PC-9 (cell line): ENCODE data around the gene LRRC8A. TPM values are rescaled to one million over a fixed set of nuclear protein-coding genes. Genes with fewer than 3 reads are reported as not detected.
"Not testable (repeated sequence)": the region's sequence is repeated elsewhere in the genome, so short reads cannot be mapped to it uniquely, and the experiment has no call there.

ENCODE experiments used
- BruUV-seq: library from RNA; stranded (reverse); fragments of 400-500 nt; replicated peaks from 2 replicates; lab custom pipeline; 2021; lab: Mats Ljungman, UMichigan
- CTCF ChIA-PET: fragments of 300-600 bp; sonication (Branson Sonifier 250); formaldehyde crosslinking; loops from one replicate; lab custom pipeline; 2022; ENCODE audit warnings: antibody characterized with exemption; lab: Charles Lee
- POLR2A ChIA-PET: fragments of 300-600 bp; sonication (Branson Sonifier 250); formaldehyde crosslinking; loops from one replicate; lab custom pipeline; 2022; ENCODE audit warnings: antibody characterized with exemption; ENCODE audit not compliant: unreplicated experiment; lab: Charles Lee
- DNase-seq, 2 experiments: peaks; one replicate each; pipeline versions ENCODE4 v3.0.0 to v3.0.0-alpha.2; 2015 to 2022; ENCODE audit warnings: mixed read lengths in 1 of 2
- H2AFZ ChIP-seq: fragments of 200-600 bp; sonication (generic); 2 replicates; pipeline ENCODE4 v1.8.1; 2017; ENCODE audit warnings: antibody characterized with exemption
- H3F3A ChIP-seq: fragments of 200-600 bp; sonication (generic); 2 replicates; pipeline ENCODE4 v1.8.1; 2017; ENCODE audit warnings: antibody characterized with exemption, mild to moderate bottlenecking, low read depth; ENCODE audit not compliant: insufficient read depth
- H3K27ac ChIP-seq: fragments of 200-600 bp; sonication (generic); 2 replicates; pipeline ENCODE4 v1.6.1; 2016; ENCODE audit warnings: mixed run types
- H3K27me3 ChIP-seq: fragments of 200-600 bp; sonication (generic); 2 replicates; pipeline ENCODE4 v1.6.1; 2016; ENCODE audit warnings: low read depth, mixed run types; ENCODE audit not compliant: insufficient read depth
- H3K36me3 ChIP-seq: fragments of 200-600 bp; sonication (generic); 2 replicates; pipeline ENCODE4 v1.6.1; 2016; ENCODE audit warnings: low read depth, mixed run types
- H3K4me1 ChIP-seq: fragments of 200-600 bp; sonication (generic); replicated peaks from 2 replicates; pipeline ENCODE4 v1.6.1; 2016; ENCODE audit warnings: mixed run types; ENCODE audit not compliant: insufficient read depth
- H3K4me2 ChIP-seq: fragments of 200-600 bp; sonication (generic); 2 replicates; pipeline ENCODE4 v1.6.1; 2017; ENCODE audit warnings: mixed run types
- H3K4me3 ChIP-seq: fragments of 200-600 bp; sonication (generic); 2 replicates; pipeline ENCODE4 v1.6.1; 2016; ENCODE audit warnings: mixed run types
- H3K79me2 ChIP-seq: fragments of 200-600 bp; sonication (generic); 2 replicates; pipeline ENCODE4 v1.6.1; 2017; ENCODE audit warnings: low read depth, mixed run types
- H3K9me2 ChIP-seq: fragments of 200-600 bp; sonication (generic); 2 replicates; pipeline ENCODE4 v1.8.1; 2017; ENCODE audit warnings: mild to moderate bottlenecking; ENCODE audit not compliant: insufficient read depth
- H3K9me3 ChIP-seq: fragments of 200-600 bp; sonication (generic); 2 replicates; pipeline ENCODE4 v1.8.1; 2016; ENCODE audit warnings: low read depth; ENCODE audit not compliant: insufficient read depth
- H4K20me1 ChIP-seq: fragments of 200-600 bp; sonication (generic); 2 replicates; pipeline ENCODE4 v1.8.1; 2017; ENCODE audit not compliant: insufficient read depth
- CTCF ChIP-seq: fragments of 200-600 bp; sonication (generic); conservative IDR thresholded peaks from 2 replicates; pipeline ENCODE4 v1.6.1; 2017; ENCODE audit warnings: mixed run types, antibody characterized with exemption, mild to moderate bottlenecking, moderate library complexity
- EZH2 ChIP-seq: fragments of 200-600 bp; sonication (generic); IDR thresholded peaks from 2 replicates; pipeline ENCODE4 v1.8.0; 2017; ENCODE audit warnings: antibody characterized with exemption, low read depth
- intact Hi-C: fragments of 100-400 bp; cut with micrococcal nuclease; formaldehyde crosslinking; loops from one replicate; pipeline ENCODE4 v1.10.0; 2022; ENCODE audit not compliant: unreplicated experiment
- total RNA-seq: library from RNA; stranded (reverse); gene quantifications from 2 replicates; pipeline ENCODE4 v1.2.3, GENCODE V29; 2021

Gene LRRC8A
- total RNA-seq, 1 experiment from 2014 or later, result 90.3 TPM

- Histone ChIP-seq H3F3A (0 out of 2 replicates have a peak, but pooled peaks cover 5% of the 10 kb centered on the region), H3K9me2 (no peaks in the 10 kb centered on the region), H4K20me1 (no peaks in the 10 kb centered on the region), H3K27me3 (no peaks in the 10 kb centered on the region), H3K9me3 (no peaks in the 10 kb centered on the region), H3K4me2 (no peak overlapping the region), H3K27ac (no peak overlapping the region), H3K4me1 (no peaks in the 10 kb centered on the region), H3K4me3 (no peak overlapping the region), H3K36me3 (no peaks in the 10 kb centered on the region), H3K79me2 (no peaks in the 10 kb centered on the region), H2AFZ (no peak overlapping the region)
- DNase-seq, result no peak
- intact Hi-C loops, result no loop called here
- ChIA-PET CTCF (interaction anchor here (0.5 to 0.6 kb wide), 3 partner anchors 16 to 130 kb away, joined by 3 to 13 read pairs (median 10); partner anchors contain the start of gene SPOUT1), POLR2A (interaction anchor here (0.6 kb wide), 1 partner anchor 97 kb away, joined by 10 read pairs; no protein-coding TSS in a partner anchor)
- no TSS peak for BruUV-seq
- TF ChIP-seq CTCF (no peak), EZH2 (no peak)
Measured at GRCh38 chr9:128845186-128845931, 36.6 kb upstream of the LRRC8A start.

- Histone ChIP-seq H3K27me3 (no peaks in the 10 kb centered on the region), H3K4me2 (no peak overlapping the region), H3K79me2 (no peaks in the 10 kb centered on the region), H4K20me1 (no peaks in the 10 kb centered on the region), H3F3A (no peaks in the 10 kb centered on the region), H3K4me1 (no peaks in the 10 kb centered on the region), H3K9me2 (no peaks in the 10 kb centered on the region), H3K36me3 (no peaks in the 10 kb centered on the region), H3K4me3 (no peak overlapping the region), H3K9me3 (no peaks in the 10 kb centered on the region), H2AFZ (no peak overlapping the region), H3K27ac (no peak overlapping the region)
- POLR2A ChIA-PET, result interaction anchor here (0.6 kb wide), 1 partner anchor 157 kb away, joined by 3 read pairs; the partner anchor contains the start of gene SET
- TF ChIP-seq EZH2, result no peak
- TF ChIP-seq CTCF, result no peak
- intact Hi-C loops, result no loop called here
- DNase-seq, result no peak
- BruUV-seq, result no TSS peak
- CTCF ChIA-PET, result interaction anchor here (0.6 kb wide), 1 partner anchor 130 kb away, joined by 8 read pairs; no protein-coding TSS in a partner anchor
Measured at GRCh38 chr9:128846680-128847030, 35.3 kb upstream of the LRRC8A start.

GRCh38 chr9:128847803-128848202, 34.1 kb upstream of the LRRC8A start:
- no peaks in the 10 kb centered on the region for H3K36me3 ChIP-seq
- no peaks in the 10 kb centered on the region; the same call in 1 of the 2 replicates for H4K20me1 ChIP-seq
- intact Hi-C loops, result no loop called here
- no peaks in the 10 kb centered on the region for H3K27me3 ChIP-seq
- no peak overlapping the region for H3K27ac ChIP-seq
- no peak overlapping the region for H3K4me2 ChIP-seq
- no TSS peak for BruUV-seq
- POLR2A ChIA-PET, result no interaction called here
- H3F3A ChIP-seq, result no peaks in the 10 kb centered on the region
- no peak for DNase-seq
- no peaks in the 10 kb centered on the region for H3K9me3 ChIP-seq
- no peak overlapping the region for H3K4me3 ChIP-seq
- H3K4me1 ChIP-seq, result peaks cover 6% of the 10 kb centered on the region
- CTCF ChIA-PET, result interaction anchor here (0.7 kb wide), 1 partner anchor 775 kb away, joined by 13 read pairs; no protein-coding TSS in a partner anchor
- no peak overlapping the region for H2AFZ ChIP-seq
- H3K9me2 ChIP-seq, result no peaks in the 10 kb centered on the region
- H3K79me2 ChIP-seq, result no peaks in the 10 kb centered on the region
- TF ChIP-seq EZH2, result no peak
- no peak for TF ChIP-seq CTCF

- POLR2A ChIA-PET, DNase-seq: not testable (repeated sequence)
Measured at GRCh38 chr9:128851024-128851423, 30.9 kb upstream of the LRRC8A start.

More at GRCh38 chr9:128851024-128851423, 30.9 kb upstream of the LRRC8A start:
- H3K79me2 ChIP-seq, intact Hi-C loops, H4K20me1 ChIP-seq, H3K4me2 ChIP-seq, CTCF ChIA-PET, H3K9me2 ChIP-seq, H3K27ac ChIP-seq, H2AFZ ChIP-seq, BruUV-seq, H3K36me3 ChIP-seq, H3K9me3 ChIP-seq, H3K4me3 ChIP-seq, H3F3A ChIP-seq, H3K27me3 ChIP-seq: not testable (repeated sequence)
- peaks cover 13% of the 10 kb centered on the region for H3K4me1 ChIP-seq
